IPS-NIHi11 (cell line): ENCODE measurements around the gene PYROXD2.
"Not testable (repeated sequence)": the region's sequence is repeated elsewhere in the genome, so short reads cannot be mapped to it uniquely, and the experiment has no call there.

ENCODE experiments used
- DNase-seq: peaks from one replicate; pipeline ENCODE4 v3.0.0; 2012; ENCODE audit warnings: mixed read lengths, low spot score

PYROXD2 gene

GRCh38 chr10:98390406-98390805 is 24.6 kb downstream of the PYROXD2 start:
- DNase-seq, result no peak

- no peak for DNase-seq
Observed at GRCh38 chr10:98389398-98389797, 25.6 kb downstream of the PYROXD2 start.

- DNase-seq, result peak; percentile 57
Observed at GRCh38 chr10:98388101-98388655, 26.8 kb downstream of the PYROXD2 start.

- DNase-seq, result no peak
Observed at GRCh38 chr10:98384531-98385133, 30.4 kb downstream of the PYROXD2 start.

GRCh38 chr10:98383869-98384268 is 31.1 kb downstream of the PYROXD2 start:
- no peak for DNase-seq

GRCh38 chr10:98383134-98383667 is 31.8 kb downstream of the PYROXD2 start:
- DNase-seq, result not testable (repeated sequence)

GRCh38 chr10:98382691-98383101 is 32.3 kb downstream of the PYROXD2 start:
- DNase-seq, result no peak

GRCh38 chr10:98380493-98381339 is 34.3 kb downstream of the PYROXD2 start:
- no peak for DNase-seq

- no peak for DNase-seq
Observed at GRCh38 chr10:98378722-98379121, 36.3 kb downstream of the PYROXD2 start.

- no peak for DNase-seq
Observed at GRCh38 chr10:98377536-98377935, 37.4 kb downstream of the PYROXD2 start.

GRCh38 chr10:98377001-98377400 is 38.0 kb downstream of the PYROXD2 start:
- DNase-seq, result no peak

GRCh38 chr10:98376485-98376884 is 38.5 kb downstream of the PYROXD2 start:
- DNase-seq, result peak; percentile 38

- DNase-seq, result peak; percentile 60
Observed at GRCh38 chr10:98374217-98374985, 40.6 kb downstream of the PYROXD2 start.

GRCh38 chr10:98373260-98374040 is 41.5 kb downstream of the PYROXD2 start:
- no peak for DNase-seq

- DNase-seq, result no peak
Observed at GRCh38 chr10:98370831-98371820, 43.9 kb downstream of the PYROXD2 start.

GRCh38 chr10:98369801-98370200 is 45.2 kb downstream of the PYROXD2 start:
- no peak for DNase-seq

- DNase-seq, result no peak
Observed at GRCh38 chr10:98368644-98369043, 46.3 kb downstream of the PYROXD2 start.

- peak; percentile 38 for DNase-seq
Observed at GRCh38 chr10:98367604-98368451, 47.2 kb downstream of the PYROXD2 start.

- no peak for DNase-seq
Observed at GRCh38 chr10:98366062-98366530, 48.9 kb downstream of the PYROXD2 start.
